Spleen (tissue), 7 donors: ENCODE data around the gene PAK3.

Experiments used
- POLR2A ChIP-seq, 3 donors: fragments of 450-650 bp; IDR thresholded peaks; one replicate each; pipeline ENCODE4 v1.5.1; 2017; ENCODE audit warnings: antibody characterized with exemption in 3 of 3, mild to moderate bottlenecking in 1 of 3
- POLR2AphosphoS5 ChIP-seq, 3 donors: sonication (generic); formaldehyde crosslinking; IDR thresholded peaks; one replicate each; pipeline ENCODE4 v1.5.1; 2017; ENCODE audit warnings: antibody characterized with exemption in 3 of 3
- TF ChIP-seq, protein P1 (sequence below), 11 experiments: fragments of 200-600 bp in 7 of 11; fragments of 450-650 bp in 4 of 11; sonication (generic) in 4 of 11; IDR thresholded peaks in 8 of 11; conservative IDR thresholded peaks in 3 of 11; 1 replicate in 7 of 11; 2 replicates in 4 of 11; pipeline versions ENCODE4 v1.4.0 to v1.8.0; 2016 to 2021; ENCODE audit warnings: antibody characterized with exemption in 11 of 11, inconsistent platforms in 4 of 11, mild to moderate bottlenecking in 1 of 11
- donor health status: DM: no; HTN: no; CAD: no; lungs with moderate emphysema.
- donor health status: DM: no; HTN: no; CAD: no.
- donor health status: DM: no; HTN: no; CAD: no.

DNA sequence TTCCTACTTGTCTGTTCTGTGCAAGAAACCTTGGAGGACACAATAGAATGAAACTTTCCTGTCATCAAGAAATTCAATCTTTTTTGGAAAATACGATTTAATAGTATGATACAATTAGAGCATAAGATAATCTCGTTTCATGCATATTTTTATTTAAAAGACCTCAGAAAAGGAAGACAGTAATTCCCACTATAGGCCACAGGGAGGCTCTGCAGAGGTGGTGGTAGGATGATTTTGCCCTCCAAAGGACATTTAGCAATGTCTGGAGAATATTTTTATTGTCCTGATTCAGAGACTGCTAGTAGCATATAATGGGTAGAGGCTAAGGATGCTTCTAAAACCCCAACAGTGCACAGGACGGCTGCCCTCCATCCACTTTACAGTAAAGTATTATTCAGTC, 68.7 kb downstream of the PAK3 start:
- TF ChIP-seq POLR2AphosphoS5 (IDR thresholded peaks at IDR 0.05) (no peak), POLR2A (IDR thresholded peaks at IDR 0.05) (no peak)
- TF ChIP-seq, protein P1, sequence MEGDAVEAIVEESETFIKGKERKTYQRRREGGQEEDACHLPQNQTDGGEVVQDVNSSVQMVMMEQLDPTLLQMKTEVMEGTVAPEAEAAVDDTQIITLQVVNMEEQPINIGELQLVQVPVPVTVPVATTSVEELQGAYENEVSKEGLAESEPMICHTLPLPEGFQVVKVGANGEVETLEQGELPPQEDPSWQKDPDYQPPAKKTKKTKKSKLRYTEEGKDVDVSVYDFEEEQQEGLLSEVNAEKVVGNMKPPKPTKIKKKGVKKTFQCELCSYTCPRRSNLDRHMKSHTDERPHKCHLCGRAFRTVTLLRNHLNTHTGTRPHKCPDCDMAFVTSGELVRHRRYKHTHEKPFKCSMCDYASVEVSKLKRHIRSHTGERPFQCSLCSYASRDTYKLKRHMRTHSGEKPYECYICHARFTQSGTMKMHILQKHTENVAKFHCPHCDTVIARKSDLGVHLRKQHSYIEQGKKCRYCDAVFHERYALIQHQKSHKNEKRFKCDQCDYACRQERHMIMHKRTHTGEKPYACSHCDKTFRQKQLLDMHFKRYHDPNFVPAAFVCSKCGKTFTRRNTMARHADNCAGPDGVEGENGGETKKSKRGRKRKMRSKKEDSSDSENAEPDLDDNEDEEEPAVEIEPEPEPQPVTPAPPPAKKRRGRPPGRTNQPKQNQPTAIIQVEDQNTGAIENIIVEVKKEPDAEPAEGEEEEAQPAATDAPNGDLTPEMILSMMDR (IDR thresholded peaks at IDR 0.05 in 8 of 11, conservative IDR thresholded peaks at IDR 0.05 in 3 of 11) = peak in 3 of 11 experiments; percentile 5 to 16 (median 10)
